Activated CD8-positive, alpha-beta T cell treated with anti-CD3 and anti-CD28 coated beads for 36 hours (primary cell): ENCODE data around the gene DUOX2. TPM values are rescaled to one million over a fixed set of nuclear protein-coding genes. Genes with fewer than 3 reads are reported as not detected.

Experiments
- ATAC-seq: fragments of 200-7000 bp; cut with Tn5 transposase; one replicate; pipeline ENCODE4 v1.10.0; 2021; ENCODE audit warnings: mild to moderate bottlenecking, moderate library complexity
- CTCF ChIA-PET: fragments of 350-600 bp; sonication (Branson Sonifier 250); formaldehyde crosslinking; loops from one replicate; lab custom pipeline; 2021; ENCODE audit warnings: antibody characterized with exemption; lab: Charles Lee
- POLR2A ChIA-PET: fragments of 350-600 bp; sonication (Branson Sonifier 250); formaldehyde crosslinking; loops from one replicate; lab custom pipeline; 2021; ENCODE audit warnings: antibody characterized with exemption; lab: Charles Lee
- DNase-seq: peaks from one replicate; pipeline ENCODE4 v3.0.0-alpha.2; 2020
- H3K27ac Mint-ChIP-seq: one replicate; pipeline ENCODE4 v1.8.0; 2021; ENCODE audit warnings: mild to moderate bottlenecking, mixed read lengths
- H3K27me3 Mint-ChIP-seq: one replicate; pipeline ENCODE4 v1.8.0; 2021; ENCODE audit warnings: mixed read lengths
- H3K36me3 Mint-ChIP-seq: one replicate; pipeline ENCODE4 v1.8.0; 2021; ENCODE audit warnings: low read depth, mixed read lengths
- H3K4me1 Mint-ChIP-seq: one replicate; pipeline ENCODE4 v1.8.0; 2021; ENCODE audit warnings: low read depth, mixed read lengths
- H3K4me3 Mint-ChIP-seq: one replicate; pipeline ENCODE4 v1.8.0; 2021; ENCODE audit warnings: mild to moderate bottlenecking, moderate library complexity, mixed read lengths
- H3K9me3 Mint-ChIP-seq: one replicate; pipeline ENCODE4 v1.8.0; 2021; ENCODE audit warnings: mixed read lengths
- CTCF ChIP-seq: fragments of 200-600 bp; IDR thresholded peaks from one replicate; pipeline ENCODE4 v1.8.0; 2022; ENCODE audit warnings: antibody characterized with exemption, mild to moderate bottlenecking
- intact Hi-C: fragments of 100-400 bp; cut with micrococcal nuclease; formaldehyde crosslinking; loops from one replicate; pipeline ENCODE4 v1.10.0; 2022
- total RNA-seq, 2 experiments: library from RNA; stranded (reverse); gene quantifications; one replicate each; pipeline ENCODE4 v1.2.3, GENCODE V29; 2021

Gene DUOX2
- total RNA-seq, 2 experiments from 2014 or later: 0.05 to 0.18 TPM

- Mint-ChIP-seq H3K27me3 (peaks cover 5% of the 10 kb centered on the region), H3K4me1 (peaks cover 2% of the 10 kb centered on the region), H3K36me3 (no peaks in the 10 kb centered on the region), H3K9me3 (no peaks in the 10 kb centered on the region), H3K4me3 (no peak overlapping the region), H3K27ac (no peak overlapping the region)
- ATAC-seq (no peak), DNase-seq (no peak)
- TF ChIP-seq CTCF: no peak
- intact Hi-C loops: no loop called here
- ChIA-PET POLR2A (interaction anchor here (0.6 kb wide), 1 partner anchor 130 kb away, joined by 3 read pairs; no protein-coding TSS in a partner anchor), CTCF (interaction anchor here (0.8 to 2.3 kb wide), 2 partner anchors 15 to 23 kb away, joined by 3 to 11 read pairs; no protein-coding TSS in a partner anchor)
Measured at GRCh38 chr15:45141386-45141785, 27.4 kb upstream of the DUOX2 start.

GRCh38 chr15:45140557-45141250, 26.7 kb upstream of the DUOX2 start:
- POLR2A ChIA-PET: interaction anchor here (0.9 kb wide), 1 partner anchor 262 kb away, joined by 3 read pairs; no protein-coding TSS in a partner anchor
- H3K27me3 Mint-ChIP-seq: peaks cover 8% of the 10 kb centered on the region
- CTCF ChIA-PET: interaction anchor here (0.8 to 2.3 kb wide), 4 partner anchors 11 to 23 kb away, joined by 3 to 11 read pairs (median 4); partner anchors contain the start of genes DUOX1 and DUOXA1
- H3K4me1 Mint-ChIP-seq: peaks cover 5% of the 10 kb centered on the region
- H3K36me3 Mint-ChIP-seq: no peaks in the 10 kb centered on the region
- intact Hi-C loops: no loop called here
- H3K9me3 Mint-ChIP-seq: no peaks in the 10 kb centered on the region
- DNase-seq (no peak), ATAC-seq (no peak)
- no peak for TF ChIP-seq CTCF
- H3K27ac Mint-ChIP-seq: no peak overlapping the region
- no peak overlapping the region for H3K4me3 Mint-ChIP-seq

GRCh38 chr15:45139770-45140169, 25.8 kb upstream of the DUOX2 start:
- ChIA-PET CTCF (interaction anchor here (0.9 to 1.7 kb wide), 3 partner anchors 10 to 23 kb away, joined by 3 to 6 read pairs (median 3); partner anchors contain the start of genes DUOX1 and DUOXA1), POLR2A (interaction anchor here (0.9 kb wide), 1 partner anchor 263 kb away, joined by 3 read pairs; no protein-coding TSS in a partner anchor)
- Mint-ChIP-seq H3K9me3 (no peaks in the 10 kb centered on the region), H3K4me1 (peaks cover 8% of the 10 kb centered on the region), H3K4me3 (no peak overlapping the region), H3K27me3 (peaks cover 11% of the 10 kb centered on the region), H3K36me3 (no peaks in the 10 kb centered on the region), H3K27ac (no peak overlapping the region)
- intact Hi-C loops: no loop called here
- DNase-seq: no peak
- ATAC-seq: no peak
- no peak for TF ChIP-seq CTCF

GRCh38 chr15:45138814-45139765, 25.1 kb upstream of the DUOX2 start:
- TF ChIP-seq CTCF: no peak
- H3K27me3 Mint-ChIP-seq: peaks cover 18% of the 10 kb centered on the region
- peaks cover 10% of the 10 kb centered on the region for H3K4me1 Mint-ChIP-seq
- no peak for DNase-seq
- H3K27ac Mint-ChIP-seq: no peak overlapping the region
- POLR2A ChIA-PET: no interaction called here
- CTCF ChIA-PET: interaction anchor here (1.2 to 1.9 kb wide), 3 partner anchors 21 to 24 kb away, joined by 3 to 8 read pairs (median 6); no protein-coding TSS in a partner anchor
- H3K4me3 Mint-ChIP-seq: no peak overlapping the region
- no peaks in the 10 kb centered on the region for H3K9me3 Mint-ChIP-seq
- no peaks in the 10 kb centered on the region for H3K36me3 Mint-ChIP-seq
- ATAC-seq: no peak
- intact Hi-C loops: no loop called here
